Parathyroid adenoma (tissue), 2 donors: Measurements from ENCODE around the gene SCNN1G.

ENCODE experiments used
- H2AFZ ChIP-seq: fragments of 300-600 bp; sonication (generic); one replicate; pipeline ENCODE4 v1.7.0; 2017; ENCODE audit warnings: antibody characterized with exemption, mild to moderate bottlenecking
- H3K27ac ChIP-seq: fragments of 300-600 bp; sonication (generic); one replicate; pipeline ENCODE4 v1.7.0; 2017
- H3K27me3 ChIP-seq: fragments of 300-600 bp; sonication (generic); one replicate; pipeline ENCODE4 v1.7.0; 2017; ENCODE audit warnings: low read length; ENCODE audit not compliant: control insufficient read depth, insufficient read depth
- H3K36me3 ChIP-seq: fragments of 300-600 bp; sonication (generic); one replicate; pipeline ENCODE4 v1.7.0; 2017; ENCODE audit warnings: low read length; ENCODE audit not compliant: control insufficient read depth, insufficient read depth
- H3K4me1 ChIP-seq: fragments of 300-600 bp; sonication (generic); one replicate; pipeline ENCODE4 v1.7.0; 2017; ENCODE audit warnings: control low read depth
- H3K4me2 ChIP-seq: fragments of 300-600 bp; sonication (generic); one replicate; pipeline ENCODE4 v1.7.0; 2017; ENCODE audit warnings: low read length
- H3K4me3 ChIP-seq: fragments of 300-600 bp; sonication (generic); one replicate; pipeline ENCODE4 v1.7.0; 2017; ENCODE audit warnings: low read depth, low read length
- H3K79me2 ChIP-seq: fragments of 300-600 bp; sonication (generic); one replicate; pipeline ENCODE4 v1.7.0; 2017; ENCODE audit warnings: control low read depth
- H3K9ac ChIP-seq: fragments of 300-600 bp; sonication (generic); one replicate; pipeline ENCODE4 v1.7.0; 2017; ENCODE audit warnings: mild to moderate bottlenecking
- H3K9me3 ChIP-seq: fragments of 300-600 bp; sonication (generic); one replicate; pipeline ENCODE4 v1.7.0; 2017; ENCODE audit warnings: low read length; ENCODE audit not compliant: control insufficient read depth
- TF ChIP-seq, protein P1 (sequence below): fragments of 300-600 bp; sonication (generic); IDR thresholded peaks from one replicate; pipeline ENCODE4 v1.7.0; 2017; ENCODE audit warnings: antibody characterized with exemption, mild to moderate bottlenecking
- donor health status: primary hyperparathyroidism.

Gene SCNN1G

DNA sequence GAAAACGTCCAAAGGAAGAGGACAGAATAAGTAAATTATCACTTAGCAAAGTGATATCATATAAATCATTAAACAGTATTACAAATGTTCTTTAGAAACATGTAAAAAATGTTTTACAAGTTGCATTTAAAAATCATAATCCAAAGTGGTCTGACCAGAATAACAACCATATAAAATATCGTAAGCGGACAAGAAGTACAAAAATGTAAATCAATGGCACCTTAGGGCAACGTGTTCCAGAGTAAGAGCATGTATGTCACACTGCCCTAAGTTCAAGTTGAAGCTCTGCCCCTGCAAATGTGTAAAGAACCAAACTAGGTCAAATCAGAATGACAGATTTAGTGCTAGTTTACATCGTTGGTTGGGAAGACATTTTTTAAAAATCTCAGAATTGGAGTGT lies 44.7 kb upstream of the SCNN1G start:
- peaks cover 11% of the 10 kb centered on the region for H3K4me1 ChIP-seq
- H2AFZ ChIP-seq, result no peak overlapping the region

DNA sequence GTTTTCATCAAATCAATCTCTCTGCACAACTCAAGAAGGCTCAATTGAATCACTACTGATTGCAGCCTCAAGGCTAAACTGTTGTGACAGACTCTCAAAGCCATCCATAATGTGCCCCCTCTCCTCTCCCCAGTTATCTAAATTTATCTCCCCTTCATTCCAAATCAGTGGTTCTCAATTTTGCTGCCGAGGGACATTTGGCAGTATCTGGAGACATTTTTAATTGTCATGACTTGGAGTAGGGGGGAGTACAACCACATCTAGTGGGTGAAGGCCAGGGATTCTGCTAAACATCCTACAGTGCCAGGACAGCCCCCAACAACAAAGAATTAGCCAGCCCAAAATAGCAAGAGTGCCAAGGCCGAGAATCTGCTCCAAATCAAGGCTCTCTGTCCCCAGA lies 42.4 kb upstream of the SCNN1G start:
- peaks cover 22% of the 10 kb centered on the region for H3K79me2 ChIP-seq
- TF ChIP-seq, protein P1, sequence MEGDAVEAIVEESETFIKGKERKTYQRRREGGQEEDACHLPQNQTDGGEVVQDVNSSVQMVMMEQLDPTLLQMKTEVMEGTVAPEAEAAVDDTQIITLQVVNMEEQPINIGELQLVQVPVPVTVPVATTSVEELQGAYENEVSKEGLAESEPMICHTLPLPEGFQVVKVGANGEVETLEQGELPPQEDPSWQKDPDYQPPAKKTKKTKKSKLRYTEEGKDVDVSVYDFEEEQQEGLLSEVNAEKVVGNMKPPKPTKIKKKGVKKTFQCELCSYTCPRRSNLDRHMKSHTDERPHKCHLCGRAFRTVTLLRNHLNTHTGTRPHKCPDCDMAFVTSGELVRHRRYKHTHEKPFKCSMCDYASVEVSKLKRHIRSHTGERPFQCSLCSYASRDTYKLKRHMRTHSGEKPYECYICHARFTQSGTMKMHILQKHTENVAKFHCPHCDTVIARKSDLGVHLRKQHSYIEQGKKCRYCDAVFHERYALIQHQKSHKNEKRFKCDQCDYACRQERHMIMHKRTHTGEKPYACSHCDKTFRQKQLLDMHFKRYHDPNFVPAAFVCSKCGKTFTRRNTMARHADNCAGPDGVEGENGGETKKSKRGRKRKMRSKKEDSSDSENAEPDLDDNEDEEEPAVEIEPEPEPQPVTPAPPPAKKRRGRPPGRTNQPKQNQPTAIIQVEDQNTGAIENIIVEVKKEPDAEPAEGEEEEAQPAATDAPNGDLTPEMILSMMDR, result no peak
- no peak overlapping the region for H3K27ac ChIP-seq
- H3K4me1 ChIP-seq, result peaks cover 7% of the 10 kb centered on the region
- H3K9me3 ChIP-seq, result no peaks in the 10 kb centered on the region
- H3K4me3 ChIP-seq, result no peak overlapping the region
- H3K36me3 ChIP-seq, result no peaks in the 10 kb centered on the region
- no peaks in the 10 kb centered on the region for H3K27me3 ChIP-seq
- H2AFZ ChIP-seq, result no peak overlapping the region
- H3K9ac ChIP-seq, result no peak overlapping the region
- no peak overlapping the region for H3K4me2 ChIP-seq

More for the DNA sequence above, 44.7 kb upstream of the SCNN1G start:
- Histone ChIP-seq H3K4me3 (no peak overlapping the region), H3K27me3 (no peaks in the 10 kb centered on the region), H3K27ac (no peak overlapping the region), H3K4me2 (no peak overlapping the region), H3K36me3 (no peaks in the 10 kb centered on the region), H3K9ac (no peak overlapping the region), H3K79me2 (peaks cover 22% of the 10 kb centered on the region), H3K9me3 (no peaks in the 10 kb centered on the region)
- TF ChIP-seq, protein P1, result no peak

DNA sequence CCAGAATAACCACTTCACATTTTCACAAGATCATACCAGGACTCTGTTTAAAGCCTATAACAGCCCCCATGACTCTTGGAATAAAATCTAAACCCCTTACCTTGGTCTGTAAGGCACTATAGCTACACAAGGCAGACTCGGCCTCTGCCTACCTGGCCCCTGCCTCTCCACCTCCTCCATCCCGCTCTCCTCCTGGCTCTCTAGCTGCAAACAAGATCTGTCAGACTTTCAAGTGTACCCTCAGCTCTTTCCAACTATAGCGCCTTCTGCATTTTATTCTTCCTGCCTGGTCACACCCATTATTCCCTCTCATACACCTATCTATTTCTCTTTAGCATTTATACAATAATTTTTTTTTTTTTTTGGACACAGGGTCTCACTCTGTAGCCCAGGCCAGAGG lies 41.5 kb upstream of the SCNN1G start:
- H3K9me3 ChIP-seq, result no peaks in the 10 kb centered on the region
- H3K4me1 ChIP-seq, result peaks cover 7% of the 10 kb centered on the region
- H3K79me2 ChIP-seq, result peaks cover 17% of the 10 kb centered on the region
- no peak overlapping the region for H3K4me3 ChIP-seq
- H3K4me2 ChIP-seq, result no peak overlapping the region
- H3K36me3 ChIP-seq, result no peaks in the 10 kb centered on the region
- no peak overlapping the region for H3K27ac ChIP-seq
- no peak overlapping the region for H3K9ac ChIP-seq
- no peak overlapping the region for H2AFZ ChIP-seq
- TF ChIP-seq, protein P1, result no peak
- no peaks in the 10 kb centered on the region for H3K27me3 ChIP-seq

DNA sequence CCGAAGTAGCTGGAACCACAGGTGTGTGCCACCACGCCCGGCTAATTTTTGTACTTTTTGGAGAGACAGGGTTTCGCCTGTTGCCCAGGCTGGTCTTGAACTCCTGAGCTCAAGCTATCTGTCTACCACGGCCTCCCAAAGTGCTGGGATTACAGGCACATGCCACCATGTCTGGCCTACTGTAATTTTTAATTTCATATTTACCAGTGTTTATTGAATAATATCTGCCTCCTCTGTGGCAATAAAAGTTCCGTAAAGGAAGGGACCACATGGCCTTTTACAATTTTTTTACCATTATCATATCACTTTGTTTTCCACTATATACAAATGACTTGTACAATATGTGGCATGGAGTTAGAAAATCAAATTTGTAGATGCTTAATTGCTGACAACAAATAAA lies 41.0 kb upstream of the SCNN1G start:
- no peak overlapping the region for H3K9ac ChIP-seq
- peaks cover 7% of the 10 kb centered on the region for H3K4me1 ChIP-seq
- H3K36me3 ChIP-seq, result no peaks in the 10 kb centered on the region
- TF ChIP-seq, protein P1, result no peak
- H3K27me3 ChIP-seq, result no peaks in the 10 kb centered on the region
- H3K79me2 ChIP-seq, result peaks cover 15% of the 10 kb centered on the region
- H2AFZ ChIP-seq, result no peak overlapping the region
- H3K4me2 ChIP-seq, result no peak overlapping the region
- H3K4me3 ChIP-seq, result no peak overlapping the region
- no peaks in the 10 kb centered on the region for H3K9me3 ChIP-seq
- no peak overlapping the region for H3K27ac ChIP-seq

DNA sequence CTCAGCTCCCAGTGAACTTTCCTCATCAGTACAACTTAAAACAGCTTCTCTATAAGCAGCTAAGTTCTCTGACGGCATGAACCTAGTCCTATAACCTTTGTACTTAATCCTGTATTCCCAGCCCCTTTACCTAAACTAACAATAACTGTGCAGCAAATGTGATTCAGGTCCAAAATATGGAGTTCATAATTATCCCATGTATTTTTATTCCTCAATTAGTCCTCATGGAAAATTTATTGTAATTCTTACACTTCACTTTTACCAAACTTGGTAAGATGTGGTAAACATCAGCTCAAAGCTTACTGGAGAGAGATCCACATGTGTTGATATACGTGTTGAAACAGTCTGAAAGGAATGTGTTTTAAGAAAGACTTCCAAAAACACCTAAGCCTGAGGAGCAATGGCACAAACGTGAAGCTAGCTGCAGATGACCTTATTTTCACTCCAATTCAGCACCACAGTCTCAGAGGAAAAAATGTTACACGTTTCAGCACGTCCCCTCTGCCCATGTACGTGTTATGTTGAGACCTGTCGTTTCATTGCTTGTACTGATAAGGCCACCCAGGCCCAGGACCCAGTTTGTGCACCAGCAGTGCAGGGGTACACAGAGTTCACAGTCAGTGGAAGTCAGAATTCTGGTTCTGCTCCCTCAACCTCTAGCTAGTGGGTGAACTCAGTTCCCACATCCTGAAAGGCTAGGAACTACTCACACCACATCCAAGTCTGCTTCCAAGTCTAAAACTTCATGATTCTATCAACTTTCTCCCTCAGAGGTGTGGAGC lies 40.4 kb upstream of the SCNN1G start:
- H3K4me3 ChIP-seq, result no peak overlapping the region
- H3K4me1 ChIP-seq, result peaks cover 7% of the 10 kb centered on the region
- H3K27ac ChIP-seq, result no peak overlapping the region
- H3K79me2 ChIP-seq, result peaks cover 17% of the 10 kb centered on the region
- TF ChIP-seq, protein P1, result no peak
- no peak overlapping the region for H3K4me2 ChIP-seq
- no peaks in the 10 kb centered on the region for H3K9me3 ChIP-seq
- H3K27me3 ChIP-seq, result no peaks in the 10 kb centered on the region
- no peak overlapping the region for H3K9ac ChIP-seq
- no peaks in the 10 kb centered on the region for H3K36me3 ChIP-seq
- no peak overlapping the region for H2AFZ ChIP-seq
